Pancreas (tissue), 10 donors: ENCODE results near the gene NT5DC1. TPM values are rescaled to one million over a fixed set of nuclear protein-coding genes. Genes with fewer than 3 reads are reported as not detected.

Experiments
- ATAC-seq, 4 donors: fragments of 200-7000 bp; cut with Tn5 transposase; one replicate each; pipeline versions ENCODE4 v1.8.0 to v1.9.1; 2020; ENCODE audit warnings: mild to moderate bottlenecking in 4 of 4, moderate library complexity in 4 of 4
- DNase-seq, 6 donors: peaks; one replicate each; pipeline ENCODE4 v3.0.0-alpha.2; 2020
- FAIRE-seq: peaks from 2 replicates; lab custom pipeline; 2012; peaks lifted over from hg19 to GRCh38; lab: Jason Lieb, UNC
- H3K27ac ChIP-seq, 4 donors: fragments of 200-600 bp; sonication (generic); 1 replicate in 3 of 4; 2 replicates in 1 of 4; pipeline versions ENCODE4 v1.5.0 to v1.8.0; 2020
- H3K27me3 ChIP-seq, 4 donors: fragments of 200-600 bp; one replicate each; pipeline ENCODE4 v1.8.0; 2021
- H3K36me3 ChIP-seq, 3 donors: fragments of 200-600 bp; sonication (generic) in 1 of 3; one replicate each; pipeline versions ENCODE4 v1.5.0 to v1.8.0; 2020 to 2021
- H3K4me1 ChIP-seq, 3 donors: fragments of 200-600 bp; one replicate each; pipeline ENCODE4 v1.8.0; 2021
- H3K4me3 ChIP-seq, 4 donors: fragments of 200-600 bp; sonication (generic) in 2 of 4; one replicate each; pipeline versions ENCODE4 v1.5.0 to v1.8.0; 2020 to 2021
- H3K9me3 ChIP-seq, 4 donors: fragments of 200-600 bp; one replicate each; pipeline ENCODE4 v1.8.0; 2021
- whole genome bisulfite sequencing, 2 donors: extraction: QIAGEN DNeasy Blood & Tissue Kit; methylation state at CpG; one replicate each; pipeline ENCODE4 v1.1.7; 2013; 5-methylcytosine and 5-hydroxymethylcytosine counted together
- intact Hi-C, 3 donors: fragments of 100-400 bp; cut with DNase I; formaldehyde crosslinking; loops; one replicate each; pipeline versions ENCODE4 v1.11.1 to v1.14.2; 2022
- polyA plus RNA-seq, 2 donors: library from polyadenylated mRNA; stranded (reverse); fragments of 200-250 nt; gene quantifications; one replicate each; pipeline ENCODE4 v1.2.3, GENCODE V29; 2013
- total RNA-seq, 6 donors: library from RNA; stranded (reverse); fragmentation: NEBNext Ultra II Directional in 4 of 6; extraction: Animal tissue kit (Norgen Biotek cat#: 25700) in 4 of 6; gene quantifications; one replicate each; pipeline versions ENCODE4 v1.2.1 to v1.2.4, GENCODE V29; 2021 to 2023
- TF ChIP-seq, protein P1 (sequence below), 4 donors: fragments of 200-600 bp; sonication (generic) in 3 of 4; IDR thresholded peaks; one replicate each; pipeline versions ENCODE4 v1.5.0 to v1.8.0; 2021; ENCODE audit warnings: antibody characterized with exemption in 4 of 4
- donor health status: healthy with polysubstance abuse.
- donor health status: DM: no; HTN: no; CAD: no; lungs with moderate emphysema.
- donor health status: DM: no; HTN: no; CAD: no.
- donor health status: control.
- donor health status: control.
- donor health status: Bipolar disorder and iron deficiency.
- donor health status: DM: yes; HTN: yes; CAD: no.
- donor health status: DM: no; HTN: no; CAD: no.
- donor health status: DM: no; HTN: no; CAD: no.
- donor health status: DM: yes; HTN: yes; CAD: no.

NT5DC1 gene
- total and polyA plus RNA-seq, 8 donors, result 4.4 to 28.3 (median 20.4) TPM

DNA sequence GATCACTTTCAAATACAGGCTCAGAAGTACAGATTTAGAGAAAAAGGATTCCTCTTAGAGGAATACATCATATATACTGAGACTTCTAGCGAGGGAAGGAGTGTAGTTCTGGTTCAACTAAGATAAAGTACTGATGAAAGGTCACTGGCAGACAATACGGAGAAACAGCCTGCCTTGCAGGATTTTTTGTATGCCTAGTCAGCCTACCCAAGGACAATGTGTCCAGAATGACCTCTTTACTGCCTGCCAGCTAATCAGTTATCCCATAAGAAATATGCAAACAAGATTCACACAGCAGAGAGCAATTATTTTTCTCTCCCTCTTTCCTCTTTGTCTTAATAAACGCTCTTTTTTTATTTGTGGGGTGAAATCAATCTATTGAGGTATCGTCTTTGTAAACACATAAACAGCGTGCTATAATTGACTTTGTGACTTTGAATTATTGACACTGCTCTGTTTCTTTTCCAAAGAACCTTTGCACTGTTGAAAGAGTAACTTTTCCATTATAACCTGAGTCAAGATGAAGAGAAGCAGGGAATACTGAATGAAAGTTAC lies 154.7 kb downstream of the NT5DC1 start:
- no peak for FAIRE-seq
- WGBS, 2 donors, result 9 to 11% methylated on average over 5 of the region's 5 CpGs

DNA sequence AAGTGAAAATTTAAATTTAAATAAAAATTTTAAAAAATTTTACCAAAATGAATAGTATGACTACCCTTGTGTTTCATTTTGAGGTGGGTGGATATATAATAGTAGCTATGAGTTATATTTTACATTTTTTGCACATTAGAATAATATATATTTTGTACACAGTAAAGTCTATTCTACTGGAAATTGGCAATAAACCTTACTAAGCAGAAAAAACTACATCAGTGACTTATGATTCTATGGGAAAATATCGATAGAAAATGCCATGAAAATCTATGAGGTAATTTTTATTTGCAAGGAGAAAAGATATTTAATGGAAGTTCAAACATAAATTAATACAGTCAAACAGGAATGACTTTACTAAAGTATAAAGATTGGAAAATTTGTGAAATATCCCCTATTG lies 156.0 kb downstream of the NT5DC1 start:
- intact Hi-C loops, result no loop called here
- ATAC-seq (no peak), DNase-seq (no peak)

More for the DNA sequence above, 154.7 kb downstream of the NT5DC1 start:
- Histone ChIP-seq H3K4me1 (peaks cover 8 to 32% (median 29%) of the 10 kb centered on the region in 3 donors), H3K27ac (no peak overlapping the region), H3K36me3 (no peaks in the 10 kb centered on the region), H3K27me3 (no peaks in the 10 kb centered on the region), H3K9me3 (no peaks in the 10 kb centered on the region), H3K4me3 (no peak overlapping the region)
- DNase-seq (no peak), ATAC-seq (no peak)
- intact Hi-C loops, result no loop called here
- TF ChIP-seq, protein P1, sequence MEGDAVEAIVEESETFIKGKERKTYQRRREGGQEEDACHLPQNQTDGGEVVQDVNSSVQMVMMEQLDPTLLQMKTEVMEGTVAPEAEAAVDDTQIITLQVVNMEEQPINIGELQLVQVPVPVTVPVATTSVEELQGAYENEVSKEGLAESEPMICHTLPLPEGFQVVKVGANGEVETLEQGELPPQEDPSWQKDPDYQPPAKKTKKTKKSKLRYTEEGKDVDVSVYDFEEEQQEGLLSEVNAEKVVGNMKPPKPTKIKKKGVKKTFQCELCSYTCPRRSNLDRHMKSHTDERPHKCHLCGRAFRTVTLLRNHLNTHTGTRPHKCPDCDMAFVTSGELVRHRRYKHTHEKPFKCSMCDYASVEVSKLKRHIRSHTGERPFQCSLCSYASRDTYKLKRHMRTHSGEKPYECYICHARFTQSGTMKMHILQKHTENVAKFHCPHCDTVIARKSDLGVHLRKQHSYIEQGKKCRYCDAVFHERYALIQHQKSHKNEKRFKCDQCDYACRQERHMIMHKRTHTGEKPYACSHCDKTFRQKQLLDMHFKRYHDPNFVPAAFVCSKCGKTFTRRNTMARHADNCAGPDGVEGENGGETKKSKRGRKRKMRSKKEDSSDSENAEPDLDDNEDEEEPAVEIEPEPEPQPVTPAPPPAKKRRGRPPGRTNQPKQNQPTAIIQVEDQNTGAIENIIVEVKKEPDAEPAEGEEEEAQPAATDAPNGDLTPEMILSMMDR (IDR thresholded peaks at IDR 0.05), result no peak

DNA sequence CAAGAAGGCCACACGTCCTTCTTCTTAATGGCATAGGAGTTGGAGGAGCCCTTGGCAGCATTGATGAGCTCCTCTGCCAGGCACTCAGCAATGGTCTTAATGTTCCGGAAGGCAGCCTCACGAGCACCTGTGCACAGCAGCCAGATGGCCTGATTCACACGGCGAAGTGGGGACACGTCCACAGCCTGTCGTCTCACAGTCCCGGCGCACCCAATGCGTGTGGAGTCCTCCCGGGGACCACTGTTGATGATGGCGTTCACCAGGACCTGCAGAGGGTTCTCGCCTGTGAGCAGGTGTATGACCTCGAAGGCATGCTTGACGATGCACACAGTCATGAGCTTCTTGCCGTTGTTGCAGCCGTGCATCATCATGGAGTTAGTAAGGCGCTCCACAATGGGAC lies 157.9 kb downstream of the NT5DC1 start:
- TF ChIP-seq, protein P1 (IDR thresholded peaks at IDR 0.05), result no peak
- FAIRE-seq (no peak), DNase-seq (no peak), ATAC-seq (no peak)
- WGBS, 2 donors, result 90 to 92% methylated on average over 18 of the region's 18 CpGs
- Histone ChIP-seq H3K36me3 (no peaks in the 10 kb centered on the region), H3K4me3 (no peak overlapping the region), H3K9me3 (no peaks in the 10 kb centered on the region), H3K27me3 (no peaks in the 10 kb centered on the region), H3K4me1 (peaks cover 7 to 9% (median 8%) of the 10 kb centered on the region in 3 donors), H3K27ac (no peak overlapping the region)
- intact Hi-C loops, result no loop called here

More for the DNA sequence above, 156.0 kb downstream of the NT5DC1 start:
- Histone ChIP-seq H3K4me3 (no peak overlapping the region), H3K27me3 (no peaks in the 10 kb centered on the region), H3K27ac (no peak overlapping the region), H3K4me1 (peaks cover 8 to 21% (median 20%) of the 10 kb centered on the region in 3 donors), H3K36me3 (no peaks in the 10 kb centered on the region), H3K9me3 (no peaks in the 10 kb centered on the region)
- TF ChIP-seq, protein P1 (IDR thresholded peaks at IDR 0.05), result no peak
- no peak for FAIRE-seq
- 84 to 87% methylated on average over 1 of the region's 1 CpG for WGBS, 2 donors

DNA sequence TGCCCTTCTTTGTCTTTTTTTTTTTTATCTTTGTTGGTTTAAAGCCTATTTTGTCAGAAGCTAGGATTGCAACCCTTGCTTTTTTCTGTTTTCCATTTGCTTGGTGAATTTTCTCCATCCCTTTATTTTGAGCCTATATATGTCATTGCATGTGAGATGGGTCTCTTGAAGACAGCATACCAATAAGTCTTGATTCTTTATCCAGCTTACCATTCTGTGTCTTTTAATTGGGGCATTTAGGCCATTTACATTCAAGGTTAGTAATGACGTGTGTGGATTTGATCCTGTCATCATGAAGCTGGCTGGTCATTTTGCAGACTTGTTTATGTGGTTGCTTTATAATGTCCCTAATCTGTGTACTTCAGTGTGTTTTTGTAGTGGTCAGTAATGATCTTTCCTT lies 162.7 kb downstream of the NT5DC1 start:
- 89 to 93% methylated on average over 1 of the region's 1 CpG for WGBS, 2 donors
- Histone ChIP-seq H3K27ac (no peak overlapping the region), H3K27me3 (no peaks in the 10 kb centered on the region), H3K36me3 (no peaks in the 10 kb centered on the region), H3K9me3 (no peaks in the 10 kb centered on the region), H3K4me1 (no peaks in the 10 kb centered on the region), H3K4me3 (no peak overlapping the region)
- DNase-seq (no peak), FAIRE-seq (no peak), ATAC-seq (no peak)
- TF ChIP-seq, protein P1 (IDR thresholded peaks at IDR 0.05), result no peak
- intact Hi-C loops, result no loop called here

DNA sequence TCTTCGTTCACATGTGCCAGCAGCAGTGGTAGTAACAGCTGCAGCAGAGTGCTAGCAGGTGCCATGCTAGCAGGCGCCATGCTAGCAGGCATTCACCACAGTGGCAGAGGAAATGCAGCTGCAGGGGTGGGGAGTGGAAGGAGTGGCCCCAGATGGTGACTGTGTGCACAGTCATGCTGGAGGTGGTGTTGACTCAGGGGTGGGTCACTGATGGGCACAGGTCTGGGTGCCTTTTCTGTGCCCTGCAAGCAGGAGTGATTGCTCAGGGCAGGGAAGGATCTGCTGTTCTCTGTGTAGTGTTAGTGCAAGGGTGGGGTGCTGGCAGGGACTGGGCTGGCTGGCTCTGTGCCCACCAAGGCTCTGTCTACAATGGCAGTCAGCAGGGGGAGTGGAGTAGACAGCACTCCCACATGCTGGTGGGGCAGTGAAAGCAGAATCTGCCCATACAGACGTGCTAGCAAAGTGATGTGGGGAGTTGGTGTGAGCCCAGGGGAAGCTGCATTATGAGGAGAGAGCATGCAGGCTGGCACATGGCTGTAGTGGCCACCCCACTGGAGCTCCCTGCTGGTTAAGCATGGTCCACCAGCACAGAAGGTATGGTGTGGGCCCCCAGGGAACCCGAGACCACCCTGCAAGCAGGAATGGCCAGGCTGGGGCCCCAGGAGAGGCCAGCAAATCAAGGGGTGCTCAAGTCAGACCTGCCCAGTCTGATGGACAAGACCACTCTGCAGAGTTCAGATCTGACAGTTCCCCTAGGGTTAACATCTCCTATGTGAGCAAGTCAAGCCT lies 164.6 kb downstream of the NT5DC1 start:
- no peak for FAIRE-seq

More for the DNA sequence above, 164.6 kb downstream of the NT5DC1 start:
- no peaks in the 10 kb centered on the region for H3K27me3 ChIP-seq
- intact Hi-C loops, result no loop called here
- H3K4me1 ChIP-seq, result no peaks in the 10 kb centered on the region
- H3K9me3 ChIP-seq, result no peaks in the 10 kb centered on the region
- peak in 1 of 6 donors; percentile 32 for DNase-seq
- ATAC-seq, result peak in 1 of 4 donors; percentile 51
- H3K27ac ChIP-seq, result no peak overlapping the region
- H3K36me3 ChIP-seq, result no peaks in the 10 kb centered on the region
- H3K4me3 ChIP-seq, result no peak overlapping the region
- TF ChIP-seq, protein P1 (IDR thresholded peaks at IDR 0.05), result no peak
- 93 to 97% methylated on average over 4 of the region's 4 CpGs for WGBS, 2 donors
